ENCODE data around the gene GPR61. TPM values are rescaled to one million over a fixed set of nuclear protein-coding genes. Genes with fewer than 3 reads are reported as not detected.

The GPR61 gene
- polyA plus RNA-seq, 3 donors, result 0.28 TPM; not detected in 2

DNA sequence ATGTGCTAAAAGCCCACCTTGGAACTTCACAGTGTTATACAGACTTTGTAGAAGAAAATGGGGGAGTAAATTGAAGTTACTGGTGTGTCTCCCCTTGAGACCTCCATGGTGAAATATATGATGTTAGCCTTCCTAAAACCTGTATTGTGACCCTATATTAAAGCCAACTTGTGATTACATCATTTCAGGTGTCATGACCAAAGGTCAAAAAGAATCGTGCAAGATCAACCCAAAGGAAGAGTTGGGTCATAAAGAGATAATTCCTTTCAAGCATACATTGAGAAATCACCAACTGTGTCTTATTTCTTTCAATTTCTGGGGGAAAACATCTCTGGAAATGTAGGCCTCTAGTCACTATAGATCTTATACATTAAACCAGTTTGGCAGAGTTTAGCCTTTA is 45.1 kb downstream of the GPR61 start:
- H3K27ac Mint-ChIP-seq, result peak overlapping the region in 1 of 7 donors; percentile 52
- WGBS (ENCODE audit: insufficient coverage), result no CpG with 5 or more reads among the region's 1 CpG
- DNase-seq, result no peak
- Histone ChIP-seq H3K9me3 (replicated peaks in 1 of 2; ENCODE audit: control insufficient read depth in 1 of 2, insufficient read depth in 1 of 2, low read length in 2 of 2) (no peaks in the 10 kb centered on the region), H2AFZ (ENCODE audit: insufficient read depth, low read depth, low read length, poor library complexity, severe bottlenecking) (no peak overlapping the region), H3K4me3 (replicated peaks in 1 of 3; ENCODE audit: low read depth in 2 of 3, low read length in 3 of 3) (no peak overlapping the region), H3K36me3 (replicated peaks in 1 of 2; ENCODE audit: control insufficient read depth in 1 of 2, insufficient read depth in 2 of 2, low read length in 2 of 2) (peaks cover 82 to 100% of the 10 kb centered on the region in 2 donors), H3K9ac (ENCODE audit: insufficient read depth, low read length, poor library complexity, severe bottlenecking) (no peak overlapping the region), H3K27me3 (ENCODE audit: control insufficient read depth in 2 of 2, insufficient read depth in 2 of 2, low read length in 2 of 2) (no peaks in the 10 kb centered on the region), H3K79me2 (ENCODE audit: insufficient read depth, low read length) (peaks cover 20% of the 10 kb centered on the region), H3K4me2 (replicated peaks; ENCODE audit: extremely low read depth, low read length, poor library complexity, severe bottlenecking) (no peak overlapping the region), H3K4me1 (ENCODE audit: control insufficient read depth in 1 of 2, insufficient read depth in 2 of 2, low read length in 2 of 2) (peaks cover 0 to 7% of the 10 kb centered on the region in 2 donors), H4K20me1 (ENCODE audit: insufficient read depth, low read length) (peaks cover 55% of the 10 kb centered on the region), H3K27ac (ENCODE audit: low read depth in 1 of 2, low read length in 2 of 2) (peak overlapping the region in 1 of 2 donors; percentile 46)
- intact Hi-C loops (cut with micrococcal nuclease), result loop anchor here in 1 of 2 donors (5.0 kb wide), 1 partner anchor 32 kb away; no protein-coding TSS in a partner anchor
- peaks cover 10% of the 10 kb centered on the region for H3K4me1 Mint-ChIP-seq
- H3K27me3 Mint-ChIP-seq (ENCODE audit: low read depth in 3 of 3), result peaks cover 0 to 1% (median 0%) of the 10 kb centered on the region in 3 donors
- H3K36me3 Mint-ChIP-seq, result peaks cover 73 to 96% of the 10 kb centered on the region in 2 donors
- no peaks in the 10 kb centered on the region for H3K9me3 Mint-ChIP-seq
- H3K4me3 Mint-ChIP-seq, result no peak overlapping the region
- no peak for TF ChIP-seq CTCF (IDR thresholded peaks at IDR 0.05)

- H3K27ac ChIP-seq (ENCODE audit: low read depth in 1 of 2, low read length in 2 of 2), result peak overlapping the region in 1 of 2 donors; percentile 12
- peaks cover 0 to 7% of the 10 kb centered on the region in 2 donors for H3K4me1 ChIP-seq (ENCODE audit: control insufficient read depth in 1 of 2, insufficient read depth in 2 of 2, low read length in 2 of 2)
- H3K4me2 ChIP-seq (replicated peaks; ENCODE audit: extremely low read depth, low read length, poor library complexity, severe bottlenecking), result no peak overlapping the region
- no peaks in the 10 kb centered on the region for H3K27me3 ChIP-seq (ENCODE audit: control insufficient read depth in 2 of 2, insufficient read depth in 2 of 2, low read length in 2 of 2)
- Mint-ChIP-seq H3K36me3 (peaks cover 74 to 95% of the 10 kb centered on the region in 2 donors), H3K9me3 (no peaks in the 10 kb centered on the region), H3K27ac (peak overlapping the region in 1 of 7 donors; percentile 16), H3K4me3 (no peak overlapping the region), H3K27me3 (ENCODE audit: low read depth in 3 of 3) (peaks cover 0 to 1% (median 0%) of the 10 kb centered on the region in 3 donors), H3K4me1 (peaks cover 10% of the 10 kb centered on the region)
- peaks cover 82 to 100% of the 10 kb centered on the region in 2 donors for H3K36me3 ChIP-seq (replicated peaks in 1 of 2; ENCODE audit: control insufficient read depth in 1 of 2, insufficient read depth in 2 of 2, low read length in 2 of 2)
- peaks cover 15% of the 10 kb centered on the region for H3K79me2 ChIP-seq (ENCODE audit: insufficient read depth, low read length)
- H3K9ac ChIP-seq (ENCODE audit: insufficient read depth, low read length, poor library complexity, severe bottlenecking), result no peak overlapping the region
- no peaks in the 10 kb centered on the region for H3K9me3 ChIP-seq (replicated peaks in 1 of 2; ENCODE audit: control insufficient read depth in 1 of 2, insufficient read depth in 1 of 2, low read length in 2 of 2)
- WGBS (ENCODE audit: insufficient coverage), result 100% methylated on average over 1 of the region's 3 CpGs
- intact Hi-C loops (cut with micrococcal nuclease), result loop anchor here in 1 of 2 donors (5.0 kb wide), 1 partner anchor 34 kb away; no protein-coding TSS in a partner anchor
- no peak overlapping the region for H2AFZ ChIP-seq (ENCODE audit: insufficient read depth, low read depth, low read length, poor library complexity, severe bottlenecking)
- H4K20me1 ChIP-seq (ENCODE audit: insufficient read depth, low read length), result peaks cover 54% of the 10 kb centered on the region
- H3K4me3 ChIP-seq (replicated peaks in 1 of 3; ENCODE audit: low read depth in 2 of 3, low read length in 3 of 3), result no peak overlapping the region
- DNase-seq, result no peak
- TF ChIP-seq CTCF (IDR thresholded peaks at IDR 0.05), result no peak
These were observed 46.4 kb downstream of the GPR61 start for GRCh38 chr1:109586055-109586454.

All from CD14-positive monocyte (primary cell).